Subcutaneous abdominal adipose tissue (tissue), 5 donors: Measurements from ENCODE around the gene PORCN.
"Not testable (repeated sequence)": the region's sequence is repeated elsewhere in the genome, so short reads cannot be mapped to it uniquely, and the experiment has no call there.

Source experiments
- H3K27ac ChIP-seq: one replicate; pipeline ENCODE4 v1.7.0; 2013; ENCODE audit warnings: low read depth, mild to moderate bottlenecking, inconsistent platforms, low read length, moderate library complexity
- H3K27me3 ChIP-seq, 5 donors: one replicate each; pipeline ENCODE4 v1.7.0; 2013; ENCODE audit warnings: low read length in 5 of 5, inconsistent platforms in 1 of 5; ENCODE audit not compliant: control insufficient read depth in 5 of 5, insufficient read depth in 4 of 5
- H3K36me3 ChIP-seq, 5 donors: one replicate each; pipeline ENCODE4 v1.7.0; 2013; ENCODE audit warnings: low read length in 5 of 5; ENCODE audit not compliant: control insufficient read depth in 5 of 5, insufficient read depth in 5 of 5
- H3K4me1 ChIP-seq, 5 donors: one replicate each; pipeline ENCODE4 v1.7.0; 2013; ENCODE audit warnings: low read length in 5 of 5, mild to moderate bottlenecking in 3 of 5, moderate library complexity in 1 of 5; ENCODE audit not compliant: control insufficient read depth in 5 of 5, insufficient read depth in 5 of 5
- H3K4me3 ChIP-seq, 5 donors: one replicate each; pipeline ENCODE4 v1.7.0; 2013; ENCODE audit warnings: low read length in 5 of 5, low read depth in 1 of 5
- H3K9ac ChIP-seq, 5 donors: one replicate each; pipeline ENCODE4 v1.7.0; 2013; ENCODE audit warnings: low read length in 5 of 5, mild to moderate bottlenecking in 4 of 5, moderate library complexity in 3 of 5
- H3K9me3 ChIP-seq, 5 donors: one replicate each; pipeline ENCODE4 v1.7.0; 2013; ENCODE audit warnings: low read length in 5 of 5; ENCODE audit not compliant: control insufficient read depth in 5 of 5
- donor health status: healthy.
- donor health status: healthy.
- donor health status: healthy.
- donor health status: healthy.
- donor health status: healthy.

Gene PORCN

GRCh38 chrX:48523682-48524081 lies 14.9 kb downstream of the PORCN start:
- no peak overlapping the region for H3K9ac ChIP-seq
- H3K4me1 ChIP-seq = peaks cover 0 to 11% (median 6%) of the 10 kb centered on the region in 5 donors
- no peak overlapping the region for H3K27ac ChIP-seq
- peaks cover 0 to 18% (median 11%) of the 10 kb centered on the region in 5 donors for H3K36me3 ChIP-seq
- H3K27me3 ChIP-seq = peaks cover 0 to 4% (median 0%) of the 10 kb centered on the region in 5 donors
- H3K9me3 ChIP-seq = peaks cover 0 to 4% (median 0%) of the 10 kb centered on the region in 5 donors
- H3K4me3 ChIP-seq = no peak overlapping the region

DNA sequence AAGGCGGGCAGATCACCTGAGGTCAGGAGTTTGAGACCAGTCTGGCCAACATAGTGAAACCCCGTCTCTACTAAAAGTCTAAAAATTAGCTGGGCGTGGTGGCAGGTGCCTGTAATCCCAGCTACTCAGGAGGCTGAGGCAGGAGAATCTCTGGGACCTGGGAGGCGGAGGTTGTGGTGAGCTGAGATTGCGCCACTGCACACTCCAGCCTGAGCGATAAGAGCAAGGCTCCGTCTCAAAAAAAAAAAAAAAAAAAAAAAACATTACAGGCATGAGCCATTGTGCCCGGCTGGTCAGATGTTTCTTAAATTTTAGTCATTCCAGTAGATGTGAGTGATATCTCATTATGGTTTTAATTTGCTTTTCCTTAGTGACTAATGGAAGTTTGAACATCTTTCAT lies 17.1 kb downstream of the PORCN start:
- not testable (repeated sequence) for H3K4me3 ChIP-seq, H3K9me3 ChIP-seq, H3K27me3 ChIP-seq, H3K27ac ChIP-seq, H3K9ac ChIP-seq
- Histone ChIP-seq H3K4me1 (peaks cover 0 to 11% (median 6%) of the 10 kb centered on the region in 5 donors), H3K36me3 (peaks cover 0 to 18% (median 11%) of the 10 kb centered on the region in 5 donors)

GRCh38 chrX:48530736-48531135 lies 21.9 kb downstream of the PORCN start:
- H3K27ac ChIP-seq = peak overlapping the region; percentile 57

DNA sequence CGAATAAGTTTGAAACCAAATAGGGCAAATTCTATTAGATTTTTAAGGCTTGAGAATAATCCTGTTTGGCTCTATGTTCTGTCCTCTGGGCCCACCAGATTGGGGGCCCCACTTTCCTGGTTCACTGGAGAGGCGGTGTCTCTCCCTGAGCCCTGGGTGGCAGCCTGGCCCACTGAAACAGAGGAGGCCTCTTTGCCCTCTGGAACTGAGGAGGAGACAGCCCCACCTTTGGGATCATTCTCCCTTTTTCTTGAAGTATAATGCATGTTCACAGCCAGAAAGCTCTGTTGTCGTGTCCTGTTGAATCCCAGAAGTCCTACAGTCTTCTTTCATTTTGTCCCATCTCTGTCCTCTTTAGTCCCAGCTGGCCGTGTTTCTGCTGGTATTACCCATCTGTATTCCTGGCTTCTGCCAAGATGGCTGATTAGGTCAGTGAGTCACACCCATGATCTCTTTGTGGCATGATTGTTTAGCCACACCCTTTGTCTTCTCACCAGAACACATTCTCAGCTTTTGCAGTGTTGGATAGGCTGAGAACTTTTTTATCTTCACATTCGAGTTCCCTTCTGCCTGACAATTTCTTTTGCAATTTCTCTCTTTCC lies 22.7 kb downstream of the PORCN start:
- no peak overlapping the region for H3K4me3 ChIP-seq
- H3K4me1 ChIP-seq = no peaks in the 10 kb centered on the region
- H3K9me3 ChIP-seq = peaks cover 0 to 2% (median 0%) of the 10 kb centered on the region in 5 donors
- H3K9ac ChIP-seq = peak overlapping the region in 1 of 5 donors; percentile 9
- peaks cover 0 to 17% (median 11%) of the 10 kb centered on the region in 5 donors for H3K36me3 ChIP-seq
- H3K27me3 ChIP-seq = peaks cover 0 to 4% (median 0%) of the 10 kb centered on the region in 5 donors
- peak overlapping the region; percentile 57 for H3K27ac ChIP-seq

More at GRCh38 chrX:48530736-48531135, 21.9 kb downstream of the PORCN start:
- no peak overlapping the region for H3K9ac ChIP-seq
- H3K27me3 ChIP-seq = peaks cover 0 to 4% (median 0%) of the 10 kb centered on the region in 5 donors
- no peaks in the 10 kb centered on the region for H3K4me1 ChIP-seq
- H3K9me3 ChIP-seq = peaks cover 0 to 2% (median 0%) of the 10 kb centered on the region in 5 donors
- peaks cover 0 to 18% (median 11%) of the 10 kb centered on the region in 5 donors for H3K36me3 ChIP-seq
- H3K4me3 ChIP-seq = no peak overlapping the region

GRCh38 chrX:48532161-48532560 lies 23.4 kb downstream of the PORCN start:
- peaks cover 0 to 2% (median 0%) of the 10 kb centered on the region in 5 donors for H3K9me3 ChIP-seq
- no peak overlapping the region for H3K4me3 ChIP-seq
- H3K27ac ChIP-seq = peak overlapping the region; percentile 12
- no peaks in the 10 kb centered on the region for H3K4me1 ChIP-seq
- peaks cover 0 to 3% (median 0%) of the 10 kb centered on the region in 5 donors for H3K27me3 ChIP-seq
- H3K36me3 ChIP-seq = peaks cover 0 to 10% (median 7%) of the 10 kb centered on the region in 5 donors
- H3K9ac ChIP-seq = no peak overlapping the region

DNA sequence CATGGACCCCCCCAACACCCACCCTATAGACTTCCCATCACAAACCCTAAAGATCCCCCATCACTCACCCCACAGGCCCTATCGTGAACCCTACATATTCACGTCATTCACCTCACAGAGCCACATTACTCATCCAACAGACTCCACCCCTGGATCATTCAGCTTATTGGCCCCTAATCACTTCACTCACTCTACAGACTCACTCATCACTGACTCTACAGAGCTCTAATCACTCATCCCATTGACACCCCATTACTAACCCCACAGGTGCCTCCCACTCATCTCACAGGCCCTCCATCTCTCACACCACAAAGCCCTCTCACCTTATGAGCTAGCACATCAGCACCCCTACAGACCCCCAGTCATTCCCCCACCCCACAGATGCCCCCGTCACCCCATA lies 24.4 kb downstream of the PORCN start:
- Histone ChIP-seq H3K27ac (no peak overlapping the region), H3K36me3 (peaks cover 0 to 3% (median 2%) of the 10 kb centered on the region in 5 donors), H3K9me3 (peaks cover 0 to 2% (median 0%) of the 10 kb centered on the region in 5 donors), H3K4me1 (peaks cover 0 to 3% (median 0%) of the 10 kb centered on the region in 5 donors), H3K4me3 (no peak overlapping the region), H3K9ac (no peak overlapping the region), H3K27me3 (no peaks in the 10 kb centered on the region)

GRCh38 chrX:48538641-48539344 lies 30.0 kb downstream of the PORCN start:
- peaks cover 0 to 15% (median 9%) of the 10 kb centered on the region in 5 donors for H3K4me1 ChIP-seq
- H3K36me3 ChIP-seq = peaks cover 0 to 5% (median 0%) of the 10 kb centered on the region in 5 donors
- H3K4me3 ChIP-seq = peak overlapping the region in 4 of 5 donors; percentile 9 to 51 (median 40)
- H3K27me3 ChIP-seq = peaks cover 0 to 3% (median 0%) of the 10 kb centered on the region in 5 donors
- H3K9ac ChIP-seq = peak overlapping the region in 1 of 5 donors; percentile 39
- H3K9me3 ChIP-seq = no peaks in the 10 kb centered on the region
- peak overlapping the region; percentile 72 for H3K27ac ChIP-seq

DNA sequence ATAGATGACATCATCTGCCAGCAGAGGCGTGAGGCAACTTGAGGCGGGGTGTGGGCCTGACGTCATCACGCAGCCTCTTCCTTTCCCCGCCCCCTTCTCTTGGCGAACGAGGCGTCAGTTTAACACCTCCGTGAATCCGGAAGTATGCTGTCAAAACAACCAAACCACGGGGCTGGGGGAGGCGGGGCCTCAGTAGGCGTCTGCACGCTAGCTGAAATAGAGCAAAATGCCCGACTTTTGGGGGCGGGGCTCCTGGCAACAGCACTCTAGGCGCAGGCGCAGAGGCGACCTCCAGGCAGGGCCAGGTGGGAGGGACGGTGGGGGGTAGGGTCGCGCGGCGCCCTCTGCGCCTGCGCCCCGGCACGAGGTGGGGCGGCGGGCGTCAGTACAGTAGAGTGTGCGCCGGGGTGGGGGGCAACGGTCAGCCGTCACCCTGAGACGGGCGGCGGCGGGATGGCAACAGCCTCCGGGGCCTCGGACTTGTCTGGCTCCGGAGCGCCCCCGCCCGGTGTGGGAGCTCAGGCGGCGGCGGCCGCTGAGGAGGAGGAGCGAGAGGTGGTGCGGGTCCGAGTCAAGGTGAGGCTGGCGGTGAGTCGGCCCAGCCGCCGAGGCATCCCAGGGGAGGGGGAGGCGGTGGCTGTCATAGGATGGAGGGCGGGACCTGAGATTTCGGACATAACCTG lies 30.7 kb downstream of the PORCN start, which contains the start of gene TBC1D25:
TSS of gene TBC1D25 (plus strand) at position 370 of the 683 bp plus-strand sequence. CDS start at position 454, 84 bp downstream.
- H3K27ac ChIP-seq = peak within 1 kb of the TSS; percentile 72
- H3K9ac ChIP-seq = peak within 1 kb of the TSS in 4 of 5 donors; percentile 61 to 71 (median 64)
- peaks cover 0 to 15% (median 9%) of the 10 kb centered on the region in 5 donors for H3K4me1 ChIP-seq
- peaks cover 0 to 6% (median 1%) of the 10 kb centered on the region in 5 donors for H3K36me3 ChIP-seq
- H3K27me3 ChIP-seq = peaks cover 0 to 4% (median 0%) of the 10 kb centered on the region in 5 donors
- H3K4me3 ChIP-seq = peak within 1 kb of the TSS; percentile 55 to 83 (median 69)
- no peaks in the 10 kb centered on the region for H3K9me3 ChIP-seq

DNA sequence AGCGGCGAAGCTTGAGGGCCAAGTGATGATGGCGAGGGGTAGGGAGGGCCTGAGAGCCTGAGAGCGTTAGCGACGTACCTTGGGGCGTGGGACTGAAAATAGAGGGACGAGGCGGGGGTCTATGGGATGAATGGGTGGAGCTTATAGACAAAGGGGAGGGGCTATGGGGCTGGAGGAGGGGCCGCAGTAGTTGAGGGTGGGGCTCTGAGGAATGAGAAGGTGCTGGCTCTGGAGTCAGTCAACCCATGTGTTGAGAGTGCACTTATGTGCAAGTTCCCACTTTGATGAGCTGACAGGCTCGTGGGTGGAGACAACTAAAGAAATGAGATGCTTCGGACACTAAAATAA lies 31.2 kb downstream of the PORCN start:
- no peaks in the 10 kb centered on the region for H3K9me3 ChIP-seq
- peak overlapping the region; percentile 55 to 83 (median 69) for H3K4me3 ChIP-seq
- H3K27ac ChIP-seq = peak overlapping the region; percentile 72
- H3K9ac ChIP-seq = peak overlapping the region in 4 of 5 donors; percentile 61 to 71 (median 64)
- H3K27me3 ChIP-seq = peaks cover 0 to 9% (median 0%) of the 10 kb centered on the region in 5 donors
- H3K4me1 ChIP-seq = peaks cover 0 to 15% (median 9%) of the 10 kb centered on the region in 5 donors
- H3K36me3 ChIP-seq = peaks cover 0 to 12% (median 6%) of the 10 kb centered on the region in 5 donors
